ENCODE measurements around the gene REV3L.

Gene REV3L

DNA sequence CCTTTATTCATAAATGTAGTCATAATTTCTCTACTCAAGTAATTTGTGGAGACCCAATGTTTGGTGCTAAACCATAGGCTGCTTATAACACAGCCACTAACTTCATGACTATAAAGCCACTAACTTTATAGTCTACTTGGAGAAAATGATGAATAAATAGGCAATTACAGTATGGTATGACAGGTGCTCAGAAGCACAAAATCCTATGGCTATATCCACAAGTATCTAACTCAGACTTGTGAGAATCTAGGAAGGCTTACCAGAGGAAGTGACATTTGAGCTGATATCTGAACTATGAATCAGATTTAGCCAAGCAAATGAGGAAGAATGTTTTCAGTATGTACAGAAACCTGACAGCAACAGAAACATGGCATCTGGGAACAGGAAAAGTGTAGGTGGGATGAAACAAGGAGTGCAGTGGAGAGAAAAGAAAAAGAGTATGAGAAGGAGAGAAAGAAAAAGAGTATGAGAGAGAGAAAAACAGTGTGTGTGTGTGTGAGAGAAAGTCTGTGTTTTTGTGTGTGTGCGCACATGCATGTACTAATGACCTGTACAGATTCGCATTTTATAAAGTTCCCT is 59.9 kb downstream of the REV3L start:
- no peak for DNase-seq (ENCODE audit: insufficient read length, low spot score)
- FAIRE-seq: no peak
- TF ChIP-seq POLR2A (IDR thresholded peaks at IDR 0.05; ENCODE audit: low read depth, low read length): no peak
- TF ChIP-seq SPI1 (IDR thresholded peaks at IDR 0.05; ENCODE audit: low read depth, low read length): peak; percentile 57; the same call in 1 of the 2 replicates
- TF ChIP-seq POLR2AphosphoS5 (IDR thresholded peaks at IDR 0.05; ENCODE audit: low read depth, low read length): no peak

DNA sequence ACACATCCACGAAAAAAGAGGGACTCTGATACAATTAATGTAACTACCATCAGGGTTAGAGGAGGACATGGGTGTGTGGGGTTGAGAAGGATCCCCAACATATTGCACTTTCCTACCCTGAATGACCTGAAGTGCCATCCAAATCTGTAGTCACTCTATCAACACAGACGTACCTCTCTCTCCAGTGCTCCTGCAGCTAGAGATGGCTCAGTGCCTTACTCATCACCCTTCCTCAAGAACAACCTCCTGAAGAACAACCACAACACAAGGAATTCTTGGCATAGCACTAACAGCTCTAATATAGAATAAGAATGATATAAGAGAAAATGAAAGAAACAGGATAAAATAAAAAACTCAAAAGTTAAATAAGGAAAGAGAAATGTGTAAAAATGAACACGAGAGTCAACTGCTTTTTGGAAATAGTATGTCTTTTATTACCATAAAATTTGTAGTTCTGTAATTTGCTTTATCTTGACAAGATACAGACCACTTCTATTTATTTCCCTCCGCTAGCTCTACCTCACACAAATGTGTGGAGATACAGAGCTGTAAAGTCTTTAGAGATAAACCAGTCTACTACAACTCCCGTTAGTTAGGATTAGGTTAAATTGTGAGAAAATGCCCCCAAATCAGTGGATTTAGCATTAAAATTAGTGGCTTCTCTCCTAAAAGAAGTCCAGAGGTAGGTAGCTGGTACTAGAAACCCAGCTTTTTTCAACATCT is 63.9 kb downstream of the REV3L start:
- DNase-seq (ENCODE audit: insufficient read length, low spot score): no peak
- TF ChIP-seq POU2F2 (IDR thresholded peaks at IDR 0.05; ENCODE audit: low read depth, low read length): no peak
- no peak for TF ChIP-seq POLR2AphosphoS5 (IDR thresholded peaks at IDR 0.05; ENCODE audit: low read depth, low read length)
- TF ChIP-seq PAX5 (IDR thresholded peaks at IDR 0.05; ENCODE audit: insufficient read depth, low read length, severe bottlenecking): no peak
- TF ChIP-seq POLR2A (IDR thresholded peaks at IDR 0.05; ENCODE audit: low read depth, low read length): no peak
- no peak for TF ChIP-seq SPI1 (IDR thresholded peaks at IDR 0.05; ENCODE audit: low read depth, low read length)
- TF ChIP-seq TAF1 (IDR thresholded peaks at IDR 0.05; ENCODE audit: low read depth, low read length): no peak
- no peak for FAIRE-seq

DNA sequence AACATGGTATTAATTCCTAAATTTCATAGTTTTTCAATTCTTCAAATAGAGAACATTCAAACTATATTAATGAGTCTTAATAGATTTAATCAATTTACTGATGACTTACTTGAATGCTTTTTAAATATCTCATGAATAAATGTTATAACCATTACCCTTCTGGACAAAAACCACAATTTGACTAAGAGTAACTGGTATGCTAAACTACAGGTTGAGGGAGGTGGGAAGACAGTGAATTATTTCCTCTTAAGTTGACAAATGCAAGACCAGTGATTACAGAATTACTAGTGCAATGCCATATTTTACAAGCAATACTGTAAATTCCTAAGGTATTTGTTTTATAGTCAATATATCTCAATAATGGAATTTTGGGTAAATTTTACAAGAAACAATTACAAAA is 65.1 kb downstream of the REV3L start:
- TF ChIP-seq SPI1 (IDR thresholded peaks at IDR 0.05; ENCODE audit: low read depth, low read length) (no peak), POLR2A (IDR thresholded peaks at IDR 0.05; ENCODE audit: low read depth, low read length) (no peak), POLR2AphosphoS5 (IDR thresholded peaks at IDR 0.05; ENCODE audit: low read depth, low read length) (no peak), POU2F2 (IDR thresholded peaks at IDR 0.05; ENCODE audit: low read depth, low read length) (no peak), TAF1 (IDR thresholded peaks at IDR 0.05; ENCODE audit: low read depth, low read length) (no peak), PAX5 (IDR thresholded peaks at IDR 0.05; ENCODE audit: insufficient read depth, low read length, severe bottlenecking) (no peak)
- DNase-seq (ENCODE audit: insufficient read length, low spot score): no peak
- FAIRE-seq: no peak

DNA sequence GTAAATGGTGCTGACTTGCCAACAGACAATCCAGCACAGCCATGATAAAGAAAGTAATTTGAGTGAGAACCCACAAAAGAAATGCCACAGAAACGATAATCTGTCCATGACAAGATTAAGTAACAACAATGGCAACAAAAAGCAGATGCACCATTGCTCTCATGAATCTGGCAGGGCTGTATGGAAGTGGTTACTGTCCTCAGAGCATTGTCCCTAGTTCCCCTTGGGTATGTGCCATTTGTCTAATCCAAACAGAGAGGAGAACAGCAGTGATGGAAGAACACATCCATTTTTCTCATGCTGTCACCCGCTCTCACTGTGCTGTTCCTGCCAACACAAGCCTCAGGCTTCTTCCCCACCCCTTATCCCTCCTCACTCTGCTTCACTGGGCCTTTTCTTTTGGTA is 65.8 kb downstream of the REV3L start:
- TF ChIP-seq TAF1 (IDR thresholded peaks at IDR 0.05; ENCODE audit: low read depth, low read length): no peak
- no peak for TF ChIP-seq PAX5 (IDR thresholded peaks at IDR 0.05; ENCODE audit: insufficient read depth, low read length, severe bottlenecking)
- no peak for TF ChIP-seq POU2F2 (IDR thresholded peaks at IDR 0.05; ENCODE audit: low read depth, low read length)
- TF ChIP-seq SPI1 (IDR thresholded peaks at IDR 0.05; ENCODE audit: low read depth, low read length): no peak
- no peak for TF ChIP-seq POLR2A (IDR thresholded peaks at IDR 0.05; ENCODE audit: low read depth, low read length)
- TF ChIP-seq POLR2AphosphoS5 (IDR thresholded peaks at IDR 0.05; ENCODE audit: low read depth, low read length): no peak
- no peak for FAIRE-seq
- DNase-seq (ENCODE audit: insufficient read length, low spot score): no peak

DNA sequence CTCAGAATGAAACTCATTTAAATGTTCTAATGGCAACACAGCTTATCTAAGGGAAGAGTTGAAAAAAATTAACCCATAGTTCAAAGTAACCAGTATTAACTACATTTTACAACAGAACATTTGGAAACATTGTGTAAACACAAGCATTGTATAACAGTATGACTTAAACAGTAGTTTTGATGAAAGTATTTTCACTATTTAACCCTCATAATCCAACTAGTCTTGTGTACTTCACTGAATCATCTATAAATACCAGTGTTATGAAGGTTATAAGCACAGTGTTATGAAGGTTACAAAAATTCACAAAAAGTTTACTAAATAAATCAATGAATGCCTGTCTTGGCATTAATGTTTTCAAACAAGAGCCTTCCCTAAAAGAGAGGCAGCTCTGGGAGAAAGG is 66.5 kb downstream of the REV3L start:
- TF ChIP-seq PAX5 (IDR thresholded peaks at IDR 0.05; ENCODE audit: insufficient read depth, low read length, severe bottlenecking): no peak
- no peak for TF ChIP-seq POLR2AphosphoS5 (IDR thresholded peaks at IDR 0.05; ENCODE audit: low read depth, low read length)
- no peak for TF ChIP-seq SPI1 (IDR thresholded peaks at IDR 0.05; ENCODE audit: low read depth, low read length)
- TF ChIP-seq POLR2A (IDR thresholded peaks at IDR 0.05; ENCODE audit: low read depth, low read length): no peak
- TF ChIP-seq TAF1 (IDR thresholded peaks at IDR 0.05; ENCODE audit: low read depth, low read length): no peak
- TF ChIP-seq POU2F2 (IDR thresholded peaks at IDR 0.05; ENCODE audit: low read depth, low read length): no peak
- DNase-seq (ENCODE audit: insufficient read length, low spot score): no peak
- FAIRE-seq: no peak

DNA sequence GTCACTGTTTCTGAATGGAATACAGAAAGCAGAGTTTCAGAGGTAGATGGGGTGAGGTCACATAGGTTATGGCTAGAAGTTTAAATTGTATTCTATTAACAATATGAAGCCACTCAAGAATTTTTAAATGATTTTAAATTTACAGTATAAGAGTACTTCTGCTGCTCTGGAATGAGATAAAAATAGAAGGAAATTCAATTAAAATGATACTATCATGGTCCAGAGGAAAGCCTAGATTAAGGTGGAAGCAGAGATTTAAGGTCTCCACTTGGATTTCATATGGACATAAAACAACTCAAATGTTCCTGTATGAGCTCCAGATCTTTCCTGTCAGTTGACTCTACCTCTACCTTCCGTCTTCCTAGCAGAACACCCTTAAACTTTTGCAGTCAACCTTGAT is 68.6 kb downstream of the REV3L start:
- no peak for TF ChIP-seq POU2F2 (IDR thresholded peaks at IDR 0.05; ENCODE audit: low read depth, low read length)
- TF ChIP-seq POLR2AphosphoS5 (IDR thresholded peaks at IDR 0.05; ENCODE audit: low read depth, low read length): no peak
- no peak; the same call in 1 of the 2 replicates for TF ChIP-seq SPI1 (IDR thresholded peaks at IDR 0.05; ENCODE audit: low read depth, low read length)
- TF ChIP-seq POLR2A (IDR thresholded peaks at IDR 0.05; ENCODE audit: low read depth, low read length): no peak
- no peak for TF ChIP-seq PAX5 (IDR thresholded peaks at IDR 0.05; ENCODE audit: insufficient read depth, low read length, severe bottlenecking)
- no peak for TF ChIP-seq TAF1 (IDR thresholded peaks at IDR 0.05; ENCODE audit: low read depth, low read length)
- DNase-seq (ENCODE audit: insufficient read length, low spot score) (no peak), FAIRE-seq (no peak)

DNA sequence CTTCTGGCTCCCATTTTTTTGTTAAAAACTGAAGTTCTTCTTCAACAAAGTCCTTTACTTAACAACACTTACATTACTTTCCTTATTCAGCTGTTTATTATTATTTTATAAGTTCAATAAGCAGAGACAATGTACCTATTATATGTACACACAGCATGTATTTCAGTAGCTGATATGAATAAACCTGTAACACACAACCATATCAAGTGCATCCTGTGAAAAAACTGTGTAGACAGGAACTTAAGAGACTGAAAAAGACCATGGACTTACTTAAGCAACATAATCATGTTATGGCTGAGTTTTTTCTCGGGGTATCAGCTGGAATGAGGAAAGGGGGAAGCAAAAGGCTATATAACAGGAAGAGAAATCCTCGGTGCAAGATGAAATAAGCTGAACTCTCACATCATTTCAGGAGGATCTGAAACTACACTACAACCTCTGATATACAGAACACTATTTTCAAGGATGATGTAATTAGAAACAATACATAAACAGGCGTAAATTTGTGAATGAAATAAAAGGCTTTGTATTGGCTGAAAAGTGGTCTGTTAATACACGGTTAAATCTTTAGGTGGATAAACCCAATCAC is 70.9 kb downstream of the REV3L start:
- FAIRE-seq (peak; percentile 72), DNase-seq (ENCODE audit: insufficient read length, low spot score) (no peak)
- TF ChIP-seq POU2F2 (IDR thresholded peaks at IDR 0.05; ENCODE audit: low read depth, low read length) (no peak), SPI1 (IDR thresholded peaks at IDR 0.05; ENCODE audit: low read depth, low read length) (peak; percentile 91)

DNA sequence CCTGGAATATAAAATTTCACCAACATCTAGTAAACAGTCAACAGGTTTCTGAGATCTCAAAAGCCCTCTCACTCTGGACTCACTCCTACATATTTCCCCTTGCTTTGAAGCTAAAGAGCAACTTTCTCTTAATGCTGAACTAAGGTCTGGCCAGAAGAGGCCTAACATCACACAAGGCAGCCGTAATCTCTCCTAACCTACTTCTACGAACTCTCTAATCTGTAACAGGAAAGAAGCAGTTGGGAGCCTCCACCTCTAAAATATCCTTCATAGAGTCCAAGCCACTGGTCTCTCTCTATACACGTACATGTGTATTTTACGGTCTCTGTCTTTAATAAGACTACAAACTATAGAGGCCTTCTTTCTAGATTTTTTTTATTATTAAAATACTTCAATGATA is 72.0 kb downstream of the REV3L start:
- no peak for FAIRE-seq
- DNase-seq (ENCODE audit: insufficient read length, low spot score): no peak
- TF ChIP-seq PAX5 (IDR thresholded peaks at IDR 0.05; ENCODE audit: insufficient read depth, low read length, severe bottlenecking) (no peak), SPI1 (IDR thresholded peaks at IDR 0.05; ENCODE audit: low read depth, low read length) (no peak), POLR2AphosphoS5 (IDR thresholded peaks at IDR 0.05; ENCODE audit: low read depth, low read length) (no peak), TAF1 (IDR thresholded peaks at IDR 0.05; ENCODE audit: low read depth, low read length) (no peak), POLR2A (IDR thresholded peaks at IDR 0.05; ENCODE audit: low read depth, low read length) (no peak), POU2F2 (IDR thresholded peaks at IDR 0.05; ENCODE audit: low read depth, low read length) (no peak)

DNA sequence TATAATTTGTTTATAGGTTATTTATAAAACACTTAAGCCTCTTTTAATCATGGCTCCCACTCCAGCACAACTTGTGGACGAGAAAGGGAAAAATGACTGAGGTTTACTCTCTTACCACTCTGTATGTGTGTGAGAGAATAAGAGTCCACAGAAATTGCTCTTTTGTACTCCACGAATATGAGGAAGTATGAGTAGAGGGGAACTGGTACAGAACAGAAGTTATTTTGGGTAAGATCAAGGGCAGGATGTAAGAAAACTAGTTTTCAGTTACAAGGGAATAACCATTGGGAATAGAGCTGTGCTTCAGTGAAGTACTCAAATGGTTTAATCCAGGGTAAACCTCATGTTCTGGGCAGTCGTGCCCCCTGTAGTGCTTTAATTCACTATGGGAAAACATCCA is 72.6 kb downstream of the REV3L start:
- FAIRE-seq: no peak
- DNase-seq (ENCODE audit: insufficient read length, low spot score): no peak
- peak; percentile 77 for TF ChIP-seq SPI1 (IDR thresholded peaks at IDR 0.05; ENCODE audit: low read depth, low read length)
- TF ChIP-seq POLR2AphosphoS5 (IDR thresholded peaks at IDR 0.05; ENCODE audit: low read depth, low read length): no peak

DNA sequence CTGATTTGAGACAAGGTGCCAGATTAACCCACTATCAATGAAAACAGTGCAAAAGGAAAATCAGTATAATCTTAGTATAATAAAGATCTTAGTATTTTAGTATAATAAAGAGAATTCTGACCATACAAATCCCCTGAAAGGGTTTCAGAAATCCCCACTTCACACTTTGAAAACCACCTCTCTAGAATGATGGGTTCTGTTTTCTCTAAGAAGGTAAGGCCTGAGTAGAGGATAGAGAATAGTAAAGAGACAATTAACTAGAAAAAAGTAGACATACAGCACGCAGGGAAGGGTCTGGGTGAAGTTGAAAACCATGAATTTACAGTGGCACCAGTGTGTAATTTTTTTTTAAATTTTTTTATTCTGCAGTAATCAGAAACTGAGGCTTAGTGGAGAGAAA is 73.6 kb downstream of the REV3L start:
- DNase-seq (ENCODE audit: insufficient read length, low spot score) (no peak), FAIRE-seq (no peak)
- TF ChIP-seq POLR2AphosphoS5 (IDR thresholded peaks at IDR 0.05; ENCODE audit: low read depth, low read length) (no peak), POLR2A (IDR thresholded peaks at IDR 0.05; ENCODE audit: low read depth, low read length) (no peak), POU2F2 (IDR thresholded peaks at IDR 0.05; ENCODE audit: low read depth, low read length) (no peak), SPI1 (IDR thresholded peaks at IDR 0.05; ENCODE audit: low read depth, low read length) (no peak), TAF1 (IDR thresholded peaks at IDR 0.05; ENCODE audit: low read depth, low read length) (no peak), PAX5 (IDR thresholded peaks at IDR 0.05; ENCODE audit: insufficient read depth, low read length, severe bottlenecking) (no peak)
